Measurements from ENCODE around the gene GFY. TPM values are rescaled to one million over a fixed set of nuclear protein-coding genes. Genes with fewer than 3 reads are reported as not detected.

The GFY gene
- total RNA-seq: not detected

GRCh38 chr19:49425178-49425577, at the start of gene GFY:
Gene GFY (plus strand): TSS chr19:49425388. CDS start chr19:49426431, 1,043 bp downstream.

GRCh38 chr19:49387936-49388372, 37.2 kb upstream of the GFY start, which contains the start of gene KASH5:
Gene KASH5 (plus strand): TSS chr19:49388249. CDS start chr19:49390884, 2,635 bp downstream.

GRCh38 chr19:49423071-49423984, 1.9 kb upstream of the GFY start, which contains the start of gene PTH2:
Gene PTH2 (minus strand): TSS chr19:49423441. CDS start chr19:49423339, 102 bp downstream.

GRCh38 chr19:49441210-49441959, 16.2 kb downstream of the GFY start, which contains the start of gene SLC17A7:
Gene SLC17A7 (minus strand): TSS chr19:49441527. CDS start chr19:49441379, 148 bp downstream.

GRCh38 chr19:49451430-49452181, 26.4 kb downstream of the GFY start, which contains the start of gene PIH1D1:
Gene PIH1D1 (minus strand): TSS chr19:49451814. CDS start chr19:49451574, 240 bp downstream.

GRCh38 chr19:49453013-49453756, 28.0 kb downstream of the GFY start, which contains the start of gene ALDH16A1:
Gene ALDH16A1 (plus strand): TSS chr19:49453225. CDS start chr19:49453332, 107 bp downstream.

GRCh38 chr19:49473868-49474541, 48.8 kb downstream of the GFY start, which contains the start of gene FLT3LG:
Gene FLT3LG (plus strand): TSS chr19:49474215. CDS start chr19:49474640, 425 bp downstream.

Other genes starting within 250 kb of the GFY start
- 0.94 TPM for gene SLC6A16, start 100.2 kb upstream of the GFY start, total RNA-seq
- gene CD37, start 90.0 kb upstream of the GFY start, total RNA-seq: 0.94 TPM
- 9.4 TPM for gene TEAD2, start 63.0 kb upstream of the GFY start, total RNA-seq
- 1.9 TPM for gene DKKL1, start 61.5 kb upstream of the GFY start, total RNA-seq
- not detected for gene KASH5, start 37.1 kb upstream of the GFY start, total RNA-seq
- gene PTH2, start 1.9 kb upstream of the GFY start, total RNA-seq: not detected
- 36.6 TPM for gene SLC17A7, start 16.1 kb downstream of the GFY start, total RNA-seq
- 62.9 TPM for gene PIH1D1, start 26.4 kb downstream of the GFY start, total RNA-seq
- 7.5 TPM for gene ALDH16A1, start 27.8 kb downstream of the GFY start, total RNA-seq
- gene FLT3LG, start 48.8 kb downstream of the GFY start, total RNA-seq: not detected
- gene RPL13A, start 62.2 kb downstream of the GFY start, total RNA-seq: 2,146 TPM
- gene RPS11, start 71.0 kb downstream of the GFY start, total RNA-seq: 4,186 TPM
- gene FCGRT, start 87.3 kb downstream of the GFY start, total RNA-seq: 11.6 TPM
- 4.7 TPM for gene RCN3, start 102.6 kb downstream of the GFY start, total RNA-seq
- 32.9 TPM for gene NOSIP, start 155.2 kb downstream of the GFY start, total RNA-seq
- gene PRRG2, start 155.9 kb downstream of the GFY start, total RNA-seq: 0.94 TPM
- 15.3 TPM for gene PRR12, start 165.8 kb downstream of the GFY start, total RNA-seq
- gene RRAS, start 214.8 kb downstream of the GFY start, total RNA-seq: 0.94 TPM
- gene SCAF1, start 216.8 kb downstream of the GFY start, total RNA-seq: 18.8 TPM
- gene IRF3, start 240.5 kb downstream of the GFY start, total RNA-seq: 11.3 TPM
- gene BCL2L12, start 240.5 kb downstream of the GFY start, total RNA-seq: not detected